PC-9 (cell line): ENCODE results near the gene RGSL1. TPM values are rescaled to one million over a fixed set of nuclear protein-coding genes. Genes with fewer than 3 reads are reported as not detected.
"Not testable (repeated sequence)": the region's sequence is repeated elsewhere in the genome, so short reads cannot be mapped to it uniquely, and the experiment has no call there.

Source experiments
- BruUV-seq: library from RNA; stranded (reverse); fragments of 400-500 nt; replicated peaks from 2 replicates; lab custom pipeline; 2021; lab: Mats Ljungman, UMichigan
- CTCF ChIA-PET: fragments of 300-600 bp; sonication (Branson Sonifier 250); formaldehyde crosslinking; loops from one replicate; lab custom pipeline; 2022; ENCODE audit warnings: antibody characterized with exemption; lab: Charles Lee
- POLR2A ChIA-PET: fragments of 300-600 bp; sonication (Branson Sonifier 250); formaldehyde crosslinking; loops from one replicate; lab custom pipeline; 2022; ENCODE audit warnings: antibody characterized with exemption; ENCODE audit not compliant: unreplicated experiment; lab: Charles Lee
- DNase-seq, 2 experiments: peaks; one replicate each; pipeline versions ENCODE4 v3.0.0 to v3.0.0-alpha.2; 2015 to 2022; ENCODE audit warnings: mixed read lengths in 1 of 2
- H2AFZ ChIP-seq: fragments of 200-600 bp; sonication (generic); 2 replicates; pipeline ENCODE4 v1.8.1; 2017; ENCODE audit warnings: antibody characterized with exemption
- H3F3A ChIP-seq: fragments of 200-600 bp; sonication (generic); 2 replicates; pipeline ENCODE4 v1.8.1; 2017; ENCODE audit warnings: antibody characterized with exemption, mild to moderate bottlenecking, low read depth; ENCODE audit not compliant: insufficient read depth
- H3K27ac ChIP-seq: fragments of 200-600 bp; sonication (generic); 2 replicates; pipeline ENCODE4 v1.6.1; 2016; ENCODE audit warnings: mixed run types
- H3K27me3 ChIP-seq: fragments of 200-600 bp; sonication (generic); 2 replicates; pipeline ENCODE4 v1.6.1; 2016; ENCODE audit warnings: low read depth, mixed run types; ENCODE audit not compliant: insufficient read depth
- H3K36me3 ChIP-seq: fragments of 200-600 bp; sonication (generic); 2 replicates; pipeline ENCODE4 v1.6.1; 2016; ENCODE audit warnings: low read depth, mixed run types
- H3K4me1 ChIP-seq: fragments of 200-600 bp; sonication (generic); replicated peaks from 2 replicates; pipeline ENCODE4 v1.6.1; 2016; ENCODE audit warnings: mixed run types; ENCODE audit not compliant: insufficient read depth
- H3K4me2 ChIP-seq: fragments of 200-600 bp; sonication (generic); 2 replicates; pipeline ENCODE4 v1.6.1; 2017; ENCODE audit warnings: mixed run types
- H3K4me3 ChIP-seq: fragments of 200-600 bp; sonication (generic); 2 replicates; pipeline ENCODE4 v1.6.1; 2016; ENCODE audit warnings: mixed run types
- H3K79me2 ChIP-seq: fragments of 200-600 bp; sonication (generic); 2 replicates; pipeline ENCODE4 v1.6.1; 2017; ENCODE audit warnings: low read depth, mixed run types
- H3K9me2 ChIP-seq: fragments of 200-600 bp; sonication (generic); 2 replicates; pipeline ENCODE4 v1.8.1; 2017; ENCODE audit warnings: mild to moderate bottlenecking; ENCODE audit not compliant: insufficient read depth
- H3K9me3 ChIP-seq: fragments of 200-600 bp; sonication (generic); 2 replicates; pipeline ENCODE4 v1.8.1; 2016; ENCODE audit warnings: low read depth; ENCODE audit not compliant: insufficient read depth
- H4K20me1 ChIP-seq: fragments of 200-600 bp; sonication (generic); 2 replicates; pipeline ENCODE4 v1.8.1; 2017; ENCODE audit not compliant: insufficient read depth
- CTCF ChIP-seq: fragments of 200-600 bp; sonication (generic); conservative IDR thresholded peaks from 2 replicates; pipeline ENCODE4 v1.6.1; 2017; ENCODE audit warnings: mixed run types, antibody characterized with exemption, mild to moderate bottlenecking, moderate library complexity
- EZH2 ChIP-seq: fragments of 200-600 bp; sonication (generic); IDR thresholded peaks from 2 replicates; pipeline ENCODE4 v1.8.0; 2017; ENCODE audit warnings: antibody characterized with exemption, low read depth
- intact Hi-C: fragments of 100-400 bp; cut with micrococcal nuclease; formaldehyde crosslinking; loops from one replicate; pipeline ENCODE4 v1.10.0; 2022; ENCODE audit not compliant: unreplicated experiment
- total RNA-seq: library from RNA; stranded (reverse); gene quantifications from 2 replicates; pipeline ENCODE4 v1.2.3, GENCODE V29; 2021

The RGSL1 gene
- total RNA-seq, 1 experiment from 2014 or later, result not detected

- no TSS peak for BruUV-seq
- TF ChIP-seq CTCF, result no peak
- TF ChIP-seq EZH2, result no peak
Observed at GRCh38 chr1:182525342-182525741, 75.4 kb downstream of the RGSL1 start.

GRCh38 chr1:182527680-182528079, 77.7 kb downstream of the RGSL1 start:
- H3K27ac ChIP-seq, result no peak overlapping the region
- no peak for DNase-seq

More at GRCh38 chr1:182525342-182525741, 75.4 kb downstream of the RGSL1 start:
- Histone ChIP-seq H3K36me3 (no peaks in the 10 kb centered on the region), H3K9me2 (no peaks in the 10 kb centered on the region), H3K27me3 (no peaks in the 10 kb centered on the region), H3K4me1 (no peaks in the 10 kb centered on the region), H2AFZ (no peak overlapping the region), H4K20me1 (no peaks in the 10 kb centered on the region), H3K4me2 (no peak overlapping the region), H3K4me3 (no peak overlapping the region), H3F3A (no peaks in the 10 kb centered on the region), H3K9me3 (no peaks in the 10 kb centered on the region), H3K79me2 (no peaks in the 10 kb centered on the region), H3K27ac (no peak overlapping the region)
- ChIA-PET CTCF (no interaction called here), POLR2A (no interaction called here)
- intact Hi-C loops, result no loop called here
- DNase-seq, result no peak

GRCh38 chr1:182528206-182528605, 78.3 kb downstream of the RGSL1 start:
- H3K9me3 ChIP-seq, H3K9me2 ChIP-seq, POLR2A ChIA-PET, DNase-seq, H3K27ac ChIP-seq, H3K4me1 ChIP-seq, H3F3A ChIP-seq, H2AFZ ChIP-seq, H3K27me3 ChIP-seq, H3K36me3 ChIP-seq, intact Hi-C loops, H3K79me2 ChIP-seq, H3K4me2 ChIP-seq, H3K4me3 ChIP-seq, H4K20me1 ChIP-seq, CTCF ChIA-PET, BruUV-seq: not testable (repeated sequence)

More at GRCh38 chr1:182527680-182528079, 77.7 kb downstream of the RGSL1 start:
- Histone ChIP-seq H3K4me2 (no peak overlapping the region), H3K79me2 (no peaks in the 10 kb centered on the region), H3K9me3 (no peaks in the 10 kb centered on the region), H3K9me2 (no peaks in the 10 kb centered on the region), H3F3A (no peaks in the 10 kb centered on the region), H3K4me1 (no peaks in the 10 kb centered on the region), H3K27me3 (peaks cover 7% of the 10 kb centered on the region; the same call in 1 of the 2 replicates), H2AFZ (no peak overlapping the region), H3K4me3 (no peak overlapping the region), H3K36me3 (no peaks in the 10 kb centered on the region), H4K20me1 (no peaks in the 10 kb centered on the region)
- no TSS peak for BruUV-seq
- ChIA-PET POLR2A (no interaction called here), CTCF (no interaction called here)
- TF ChIP-seq CTCF, result peak; percentile 45; the same call in 1 of the 2 replicates
- TF ChIP-seq EZH2, result no peak
- intact Hi-C loops, result no loop called here

- Histone ChIP-seq H3K9me2 (no peaks in the 10 kb centered on the region), H3F3A (no peaks in the 10 kb centered on the region), H3K4me3 (no peak overlapping the region), H3K79me2 (no peaks in the 10 kb centered on the region), H3K36me3 (no peaks in the 10 kb centered on the region), H3K27ac (no peak overlapping the region), H3K9me3 (no peaks in the 10 kb centered on the region), H2AFZ (no peak overlapping the region), H3K4me2 (no peak overlapping the region), H4K20me1 (no peaks in the 10 kb centered on the region), H3K27me3 (peaks cover 11% of the 10 kb centered on the region), H3K4me1 (no peaks in the 10 kb centered on the region)
- CTCF ChIA-PET, result no interaction called here
- POLR2A ChIA-PET, result no interaction called here
- no TSS peak for BruUV-seq
- no peak for DNase-seq
- intact Hi-C loops, result no loop called here
- TF ChIP-seq CTCF (no peak), EZH2 (no peak)
Observed at GRCh38 chr1:182533896-182534295, 84.0 kb downstream of the RGSL1 start.
